Naive thymus-derived CD4-positive, alpha-beta T cell (primary cell): ENCODE results near the gene EPB41L4A. TPM values are rescaled to one million over a fixed set of nuclear protein-coding genes. Genes with fewer than 3 reads are reported as not detected.

Experiments used
- ATAC-seq: fragments of 150-1000 bp; cut with Tn5 transposase; 2 replicates; pipeline ENCODE4 v1.10.0; 2021; ENCODE audit warnings: mild to moderate bottlenecking, moderate library complexity
- CTCF ChIA-PET: fragments of 350-600 bp; sonication (Branson Sonifier 250); formaldehyde crosslinking; loops from one replicate; lab custom pipeline; 2021; ENCODE audit warnings: antibody characterized with exemption; lab: Charles Lee
- POLR2A ChIA-PET: fragments of 350-600 bp; sonication (Branson Sonifier 250); formaldehyde crosslinking; loops from one replicate; lab custom pipeline; 2021; ENCODE audit warnings: antibody characterized with exemption, inconsistent platforms; lab: Charles Lee
- DNase-seq, 9 donors: peaks; one replicate each; pipeline versions ENCODE4 v3.0.0 to v3.0.0-alpha.2; 2020 to 2022; ENCODE audit warnings: mixed read lengths in 1 of 9
- H3K27ac ChIP-seq: one replicate; pipeline ENCODE4 v1.7.0; 2013; ENCODE audit warnings: mild to moderate bottlenecking, low read depth, low read length, moderate library complexity
- H3K27me3 ChIP-seq, 2 donors: one replicate each; pipeline ENCODE4 v1.7.0; 2013; ENCODE audit warnings: low read length in 2 of 2, mild to moderate bottlenecking in 2 of 2, moderate library complexity in 2 of 2; ENCODE audit not compliant: control insufficient read depth in 2 of 2, insufficient read depth in 2 of 2
- H3K36me3 ChIP-seq, 3 experiments: 1 replicate in 2 of 3; 2 replicates in 1 of 3; pipeline ENCODE4 v1.7.0; 2013; ENCODE audit warnings: low read length in 3 of 3, mild to moderate bottlenecking in 3 of 3, moderate library complexity in 1 of 3; ENCODE audit not compliant: insufficient read depth in 3 of 3, control insufficient read depth in 2 of 3
- H3K4me1 ChIP-seq, 2 donors: one replicate each; pipeline ENCODE4 v1.7.0; 2013; ENCODE audit warnings: low read length in 2 of 2, mild to moderate bottlenecking in 2 of 2, moderate library complexity in 1 of 2; ENCODE audit not compliant: control insufficient read depth in 2 of 2, insufficient read depth in 2 of 2
- H3K4me3 ChIP-seq: 2 replicates; pipeline ENCODE4 v1.7.0; 2013; ENCODE audit warnings: mild to moderate bottlenecking, low read length
- H3K9me3 ChIP-seq, 3 experiments: 1 replicate in 2 of 3; 2 replicates in 1 of 3; pipeline ENCODE4 v1.7.0; 2013; ENCODE audit warnings: low read length in 3 of 3; ENCODE audit not compliant: control insufficient read depth in 2 of 3
- H3K27ac Mint-ChIP-seq, 9 donors: one replicate each; pipeline ENCODE4 v1.8.0; 2020 to 2022; ENCODE audit warnings: mixed read lengths in 9 of 9, mild to moderate bottlenecking in 8 of 9, moderate library complexity in 5 of 9, inconsistent platforms in 2 of 9
- H3K27me3 Mint-ChIP-seq, 5 donors: one replicate each; pipeline ENCODE4 v1.8.0; 2021 to 2022; ENCODE audit warnings: mixed read lengths in 5 of 5, mild to moderate bottlenecking in 1 of 5
- H3K36me3 Mint-ChIP-seq, 5 donors: one replicate each; pipeline ENCODE4 v1.8.0; 2020 to 2022; ENCODE audit warnings: mixed read lengths in 5 of 5, mild to moderate bottlenecking in 3 of 5, inconsistent platforms in 1 of 5
- H3K4me1 Mint-ChIP-seq, 7 donors: one replicate each; pipeline ENCODE4 v1.8.0; 2020 to 2022; ENCODE audit warnings: mixed read lengths in 7 of 7, mild to moderate bottlenecking in 3 of 7, inconsistent platforms in 1 of 7
- H3K4me3 Mint-ChIP-seq, 10 donors: one replicate each; pipeline ENCODE4 v1.8.0; 2020 to 2022; ENCODE audit warnings: mild to moderate bottlenecking in 10 of 10, mixed read lengths in 10 of 10, moderate library complexity in 6 of 10, inconsistent platforms in 2 of 10
- H3K9me3 Mint-ChIP-seq, 11 donors: one replicate each; pipeline ENCODE4 v1.8.0; 2020 to 2022; ENCODE audit warnings: mixed read lengths in 11 of 11, mild to moderate bottlenecking in 4 of 11, inconsistent platforms in 1 of 11, moderate library complexity in 1 of 11
- intact Hi-C, 2 donors: fragments of 100-400 bp; cut with micrococcal nuclease; formaldehyde crosslinking; loops; one replicate each; pipeline ENCODE4 v1.15.1; 2023
- polyA plus RNA-seq, 2 donors: library from polyadenylated mRNA; unstranded; fragments of 300-500 nt; fragmentation: Illumina TruSeq; gene quantifications; one replicate each; pipeline ENCODE4 v1.2.3, GENCODE V29; 2021
- total RNA-seq, 6 experiments: library from RNA in 5 of 6; stranded (reverse) in 5 of 6; gene quantifications; 1 replicate in 5 of 6; 2 replicates in 1 of 6; pipeline ENCODE4 v1.2.3 and lab custom pipeline; 2021 to 2026

EPB41L4A gene
- total and polyA plus RNA-seq, 7 experiments from 2014 or later = 0.17 to 1.7 (median 0.96) TPM; not detected in 1

- POLR2A ChIA-PET = no interaction called here
- Mint-ChIP-seq H3K9me3 (peaks cover 0 to 9% (median 2%) of the 10 kb centered on the region in 11 donors), H3K4me3 (no peak overlapping the region), H3K27me3 (peaks cover 8 to 41% (median 11%) of the 10 kb centered on the region in 5 donors), H3K36me3 (no peaks in the 10 kb centered on the region), H3K27ac (no peak overlapping the region), H3K4me1 (no peaks in the 10 kb centered on the region)
- Histone ChIP-seq H3K4me3 (no peak overlapping the region), H3K27ac (no peak overlapping the region), H3K27me3 (no peaks in the 10 kb centered on the region), H3K4me1 (no peaks in the 10 kb centered on the region), H3K9me3 (no peaks in the 10 kb centered on the region), H3K36me3 (no peaks in the 10 kb centered on the region)
- CTCF ChIA-PET = no interaction called here
- intact Hi-C loops = no loop called here
- no peak for ATAC-seq
- DNase-seq = no peak
Measured at GRCh38 chr5:112390327-112390726, 28.8 kb downstream of the EPB41L4A start.

GRCh38 chr5:112388739-112389138 is 30.3 kb downstream of the EPB41L4A start:
- no peak overlapping the region for H3K27ac ChIP-seq
- no peaks in the 10 kb centered on the region for H3K4me1 ChIP-seq
- Mint-ChIP-seq H3K27me3 (peaks cover 12 to 48% (median 14%) of the 10 kb centered on the region in 5 donors), H3K9me3 (peaks cover 0 to 5% (median 0%) of the 10 kb centered on the region in 11 donors), H3K27ac (no peak overlapping the region), H3K4me3 (no peak overlapping the region), H3K36me3 (no peaks in the 10 kb centered on the region), H3K4me1 (no peaks in the 10 kb centered on the region)
- H3K36me3 ChIP-seq = no peaks in the 10 kb centered on the region
- ChIA-PET POLR2A (no interaction called here), CTCF (no interaction called here)
- no peak for ATAC-seq
- intact Hi-C loops = no loop called here
- H3K27me3 ChIP-seq = no peaks in the 10 kb centered on the region
- H3K9me3 ChIP-seq = no peaks in the 10 kb centered on the region
- no peak overlapping the region for H3K4me3 ChIP-seq
- no peak for DNase-seq

DNA sequence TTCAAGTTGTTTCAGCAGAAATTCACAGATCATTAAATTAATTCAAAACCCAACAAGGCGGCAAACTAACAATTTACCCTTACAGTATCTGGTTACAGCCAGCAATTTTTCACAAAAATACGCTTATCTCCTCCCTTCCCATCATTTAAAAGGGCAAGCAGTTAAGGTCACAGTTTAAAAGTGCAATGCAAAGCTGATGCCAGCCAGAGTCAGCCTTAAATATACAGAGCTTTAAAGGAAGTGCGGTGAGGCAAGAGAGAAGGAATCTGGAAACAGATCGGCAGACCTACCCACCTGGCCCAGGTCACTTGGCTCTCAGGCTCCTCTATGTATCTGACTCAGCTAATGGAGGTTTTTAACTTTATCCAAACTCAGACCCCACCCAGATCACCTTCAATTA is 31.0 kb downstream of the EPB41L4A start:
- DNase-seq (no peak), ATAC-seq (no peak)
- Mint-ChIP-seq H3K27me3 (peaks cover 6 to 51% (median 14%) of the 10 kb centered on the region in 5 donors), H3K4me1 (no peaks in the 10 kb centered on the region), H3K27ac (no peak overlapping the region), H3K9me3 (peaks cover 0 to 5% (median 0%) of the 10 kb centered on the region in 11 donors), H3K4me3 (no peak overlapping the region), H3K36me3 (no peaks in the 10 kb centered on the region)
- no peaks in the 10 kb centered on the region for H3K9me3 ChIP-seq
- no peak overlapping the region for H3K27ac ChIP-seq
- intact Hi-C loops = no loop called here
- no peaks in the 10 kb centered on the region for H3K27me3 ChIP-seq
- ChIA-PET CTCF (no interaction called here), POLR2A (no interaction called here)
- H3K4me1 ChIP-seq = no peaks in the 10 kb centered on the region
- no peaks in the 10 kb centered on the region for H3K36me3 ChIP-seq
- H3K4me3 ChIP-seq = no peak overlapping the region

- no peaks in the 10 kb centered on the region for H3K36me3 Mint-ChIP-seq
- POLR2A ChIA-PET = no interaction called here
- H3K27ac Mint-ChIP-seq = no peak overlapping the region
- H3K36me3 ChIP-seq = no peaks in the 10 kb centered on the region
- peaks cover 0 to 5% (median 0%) of the 10 kb centered on the region in 11 donors for H3K9me3 Mint-ChIP-seq
- CTCF ChIA-PET = no interaction called here
- H3K4me1 ChIP-seq = no peaks in the 10 kb centered on the region
- ATAC-seq = no peak
- H3K4me3 Mint-ChIP-seq = no peak overlapping the region
- no peaks in the 10 kb centered on the region for H3K9me3 ChIP-seq
- H3K27ac ChIP-seq = no peak overlapping the region
- no peaks in the 10 kb centered on the region for H3K27me3 ChIP-seq
- H3K4me3 ChIP-seq = no peak overlapping the region
- H3K27me3 Mint-ChIP-seq = peaks cover 10 to 53% (median 14%) of the 10 kb centered on the region in 5 donors
- DNase-seq = no peak
- no peaks in the 10 kb centered on the region for H3K4me1 Mint-ChIP-seq
- intact Hi-C loops = no loop called here
Measured at GRCh38 chr5:112386766-112387165, 32.3 kb downstream of the EPB41L4A start.

DNA sequence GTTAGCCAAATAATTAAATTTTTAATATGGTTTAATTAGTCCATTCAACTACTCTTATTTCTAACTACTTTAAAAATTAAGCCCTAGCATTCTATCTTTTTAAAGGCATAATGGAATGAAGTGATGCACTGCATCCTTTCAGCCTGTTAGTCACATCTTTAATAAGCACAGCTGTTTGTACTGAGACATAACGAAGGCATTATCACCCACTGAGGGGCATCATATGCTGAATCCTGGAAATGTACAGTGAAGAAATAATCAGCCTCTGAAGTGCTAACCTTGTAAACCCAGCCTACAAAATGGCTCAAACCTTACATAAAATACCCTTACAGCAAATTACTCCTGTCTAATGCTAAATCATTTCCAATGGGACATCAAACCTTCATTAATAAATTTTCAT is 33.1 kb downstream of the EPB41L4A start:
- Mint-ChIP-seq H3K4me1 (no peaks in the 10 kb centered on the region), H3K4me3 (no peak overlapping the region), H3K27me3 (peaks cover 10 to 50% (median 15%) of the 10 kb centered on the region in 5 donors), H3K36me3 (no peaks in the 10 kb centered on the region), H3K27ac (no peak overlapping the region), H3K9me3 (peaks cover 0 to 3% (median 0%) of the 10 kb centered on the region in 11 donors)
- POLR2A ChIA-PET = no interaction called here
- intact Hi-C loops = no loop called here
- Histone ChIP-seq H3K36me3 (no peaks in the 10 kb centered on the region), H3K27me3 (no peaks in the 10 kb centered on the region), H3K27ac (no peak overlapping the region), H3K4me1 (no peaks in the 10 kb centered on the region), H3K4me3 (no peak overlapping the region), H3K9me3 (no peaks in the 10 kb centered on the region)
- ATAC-seq = no peak
- DNase-seq = no peak
- CTCF ChIA-PET = no interaction called here

GRCh38 chr5:112385566-112385965 is 33.5 kb downstream of the EPB41L4A start:
- no peaks in the 10 kb centered on the region for H3K4me1 ChIP-seq
- no peaks in the 10 kb centered on the region for H3K9me3 ChIP-seq
- H3K27me3 Mint-ChIP-seq = peaks cover 10 to 50% (median 18%) of the 10 kb centered on the region in 5 donors
- H3K9me3 Mint-ChIP-seq = peaks cover 0 to 3% (median 0%) of the 10 kb centered on the region in 11 donors
- DNase-seq (no peak), ATAC-seq (no peak)
- no peaks in the 10 kb centered on the region for H3K36me3 ChIP-seq
- H3K36me3 Mint-ChIP-seq = no peaks in the 10 kb centered on the region
- no peaks in the 10 kb centered on the region for H3K27me3 ChIP-seq
- ChIA-PET CTCF (no interaction called here), POLR2A (no interaction called here)
- no peak overlapping the region for H3K4me3 ChIP-seq
- peaks cover 0 to 2% (median 0%) of the 10 kb centered on the region in 7 donors for H3K4me1 Mint-ChIP-seq
- intact Hi-C loops = no loop called here
- H3K4me3 Mint-ChIP-seq = no peak overlapping the region
- no peak overlapping the region for H3K27ac Mint-ChIP-seq
- H3K27ac ChIP-seq = no peak overlapping the region

- ATAC-seq (no peak), DNase-seq (no peak)
- Mint-ChIP-seq H3K4me3 (no peak overlapping the region), H3K36me3 (no peaks in the 10 kb centered on the region), H3K4me1 (peaks cover 0 to 2% (median 0%) of the 10 kb centered on the region in 7 donors), H3K9me3 (peaks cover 0 to 3% (median 0%) of the 10 kb centered on the region in 11 donors), H3K27ac (no peak overlapping the region), H3K27me3 (peaks cover 8 to 44% (median 14%) of the 10 kb centered on the region in 5 donors)
- CTCF ChIA-PET = no interaction called here
- no peaks in the 10 kb centered on the region for H3K9me3 ChIP-seq
- POLR2A ChIA-PET = no interaction called here
- intact Hi-C loops = no loop called here
- H3K4me3 ChIP-seq = no peak overlapping the region
- H3K36me3 ChIP-seq = no peaks in the 10 kb centered on the region
- H3K4me1 ChIP-seq = no peaks in the 10 kb centered on the region
- no peak overlapping the region for H3K27ac ChIP-seq
- no peaks in the 10 kb centered on the region for H3K27me3 ChIP-seq
Measured at GRCh38 chr5:112384523-112384922, 34.6 kb downstream of the EPB41L4A start.
